HepG2 (cell line): Measurements from ENCODE around the gene RAD18. TPM values are rescaled to one million over a fixed set of nuclear protein-coding genes. Genes with fewer than 3 reads are reported as not detected.

Experiments
- ATAC-seq: fragments of 200-7000 bp; cut with Tn5 transposase; 3 replicates; pipeline ENCODE4 v1.9.1; 2020; ENCODE audit warnings: mild to moderate bottlenecking, moderate library complexity
- BruUV-seq: library from RNA; stranded (reverse); fragments of 400-500 nt; replicated peaks from 2 replicates; lab custom pipeline; 2021; lab: Mats Ljungman, UMichigan
- CTCF ChIA-PET: fragments of 300-600 bp; formaldehyde crosslinking; extraction: SDS; loops from one replicate; lab custom pipeline; 2021; ENCODE audit warnings: low total read pairs, inconsistent platforms, low intra/inter-chr PET ratio; lab: Yijun Ruan, JAX
- POLR2A ChIA-PET: fragments of 350-600 bp; sonication (Branson Sonifier 250); formaldehyde crosslinking; loops from one replicate; lab custom pipeline; 2020; ENCODE audit warnings: antibody characterized with exemption, inconsistent platforms; lab: Yijun Ruan, JAX
- DNase-seq: peaks from one replicate; pipeline ENCODE4 v3.0.0-alpha.2; 2015; ENCODE audit warnings: low spot score
- FAIRE-seq: peaks from 3 replicates; lab custom pipeline; 2011; peaks lifted over from hg19 to GRCh38; lab: Jason Lieb, UNC
- H2AFZ ChIP-seq: one replicate; pipeline ENCODE4 v1.6.1; 2011; ENCODE audit warnings: low read length, inconsistent platforms
- H3K27ac ChIP-seq: fragments of 300-600 bp; 3 replicates; pipeline ENCODE4 v1.8.0; 2011; ENCODE audit warnings: mixed run types, mild to moderate bottlenecking, mixed read lengths, low read length, inconsistent platforms; ENCODE audit not compliant: insufficient read depth; ENCODE audit errors: extremely low read length
- H3K27me3 ChIP-seq, 2 experiments: fragments of 200-600 bp in 1 of 2; 2 replicates in 1 of 2; 3 replicates in 1 of 2; pipeline versions ENCODE4 v1.6.0 to v1.8.0; 2011; ENCODE audit warnings: low read length in 2 of 2, mild to moderate bottlenecking in 2 of 2, moderate library complexity in 2 of 2, inconsistent platforms in 1 of 2; ENCODE audit not compliant: insufficient read depth in 2 of 2, control insufficient read depth in 1 of 2
- H3K36me3 ChIP-seq, 2 experiments: fragments of 200-600 bp in 1 of 2; replicated peaks in 1 of 2; 2 replicates in 1 of 2; 3 replicates in 1 of 2; pipeline versions ENCODE4 v1.5.1 to v1.8.0; 2011; ENCODE audit warnings: low read length in 2 of 2, inconsistent platforms in 1 of 2; ENCODE audit not compliant: insufficient read depth in 2 of 2, control insufficient read depth in 1 of 2
- H3K4me1 ChIP-seq: 2 replicates; pipeline ENCODE4 v1.5.1; 2012; ENCODE audit warnings: low read length, inconsistent platforms; ENCODE audit not compliant: insufficient read depth
- H3K4me2 ChIP-seq: 2 replicates; pipeline ENCODE4 v1.6.0; 2011; ENCODE audit warnings: low read depth, low read length, inconsistent platforms
- H3K4me3 ChIP-seq, 3 experiments: fragments of 200-600 bp in 1 of 3; sonication (generic), shearing (Covaris generic) in 1 of 3; replicated peaks in 1 of 3; 2 replicates each; pipeline ENCODE4 v1.5.1; 2011 to 2016; ENCODE audit warnings: low read length in 3 of 3, inconsistent platforms in 2 of 3, low read depth in 2 of 3, mild to moderate bottlenecking in 2 of 3, control low read depth in 1 of 3, mixed read lengths in 1 of 3; ENCODE audit not compliant: insufficient read depth in 1 of 3
- H3K79me2 ChIP-seq: one replicate; pipeline ENCODE4 v1.6.1; 2011; ENCODE audit warnings: low read length, inconsistent platforms; ENCODE audit not compliant: insufficient read depth
- H3K9ac ChIP-seq: 2 replicates; pipeline ENCODE4 v1.6.0; 2011; ENCODE audit warnings: mild to moderate bottlenecking, low read depth, low read length, inconsistent platforms; ENCODE audit not compliant: insufficient read depth
- H3K9me3 ChIP-seq: 2 replicates; pipeline ENCODE4 v1.5.1; 2012; ENCODE audit warnings: mild to moderate bottlenecking, low read length
- H4K20me1 ChIP-seq: 2 replicates; pipeline ENCODE4 v1.6.0; 2011; ENCODE audit warnings: inconsistent platforms, mild to moderate bottlenecking, low read length, moderate library complexity; ENCODE audit not compliant: insufficient read depth
- ARNT2 ChIP-seq: sonication (generic); formaldehyde crosslinking; IDR thresholded peaks from 2 replicates; pipeline ENCODE4 v1.8.0; 2022; ENCODE audit warnings: mild to moderate bottlenecking, low read depth, missing genetic modification reagents, moderate library complexity
- HMGXB3 ChIP-seq: sonication (generic); formaldehyde crosslinking; IDR thresholded peaks from 2 replicates; pipeline ENCODE4 v1.4.0; 2020; ENCODE audit warnings: missing genetic modification reagents, borderline replicate concordance
- PCBP2 ChIP-seq: fragments of 200-400 bp; formaldehyde crosslinking; optimal IDR thresholded peaks from 2 replicates; pipeline ENCODE3; 2018; ENCODE audit warnings: low read length, low read depth; ENCODE audit not compliant: poor library complexity, severe bottlenecking
- SIX1 ChIP-seq: sonication (generic); formaldehyde crosslinking; IDR thresholded peaks from 2 replicates; pipeline ENCODE4 v1.4.0; 2020; ENCODE audit warnings: missing genetic modification reagents, borderline replicate concordance
- THRA ChIP-seq: sonication (generic); formaldehyde crosslinking; IDR thresholded peaks from 2 replicates; pipeline ENCODE4 v1.4.0; 2020; ENCODE audit warnings: missing genetic modification reagents, borderline replicate concordance
- ZC3H4 ChIP-seq: sonication (generic); formaldehyde crosslinking; IDR thresholded peaks from 2 replicates; pipeline ENCODE4 v1.4.0; 2020; ENCODE audit warnings: missing genetic modification reagents, borderline replicate concordance
- ZNF234 ChIP-seq: sonication (generic); formaldehyde crosslinking; conservative IDR thresholded peaks from 2 replicates; pipeline ENCODE4 v1.5.1; 2020; ENCODE audit warnings: mild to moderate bottlenecking, missing genetic modification reagents
- ZNF333 ChIP-seq: sonication (generic); formaldehyde crosslinking; IDR thresholded peaks from 2 replicates; pipeline ENCODE4 v1.4.0; 2020; ENCODE audit warnings: mild to moderate bottlenecking, missing genetic modification reagents, borderline replicate concordance
- WGBS: methylation state at CpG from one replicate; pipeline ENCODE4 v1.1.6; 2017; ENCODE audit warnings: low lambda C conversion rate; 5-methylcytosine and 5-hydroxymethylcytosine counted together
- in situ Hi-C: cut with HindIII; loops from 2 replicates; pipeline ENCODE4 v1.10.0; 2017; ENCODE audit warnings: low pct_unique_long_range_greater_than_20kb; ENCODE audit not compliant: extremely low pct_ligation_motif_present
- intact Hi-C: fragments of 100-400 bp; cut with micrococcal nuclease; formaldehyde crosslinking; loops from one replicate; pipeline ENCODE4 v1.10.0; 2022; ENCODE audit not compliant: unreplicated experiment
- polyA plus RNA-seq, 8 experiments: library from polyadenylated mRNA; depleted of rRNA in 3 of 8; stranded (reverse) in 7 of 8; unstranded in 1 of 8; fragments of >200 nt; fragmentation: Illumina TruSeq in 4 of 8; extraction: Trizol in 4 of 8; gene quantifications; 2 replicates each; pipeline versions ENCODE4 v1.2.1 to v1.2.3, GENCODE V29; 2011 to 2016; ENCODE audit warnings: low read depth in 4 of 8, missing spikeins in 1 of 8, mixed read lengths in 1 of 8; ENCODE audit not compliant: insufficient read depth in 1 of 8
- total RNA-seq, 5 experiments: library from RNA; depleted of rRNA; stranded (reverse); fragments of >200 nt; fragmentation: Illumina TruSeq; extraction: Trizol; gene quantifications; 2 replicates each; pipeline ENCODE4 v1.2.3, GENCODE V29; 2016; ENCODE audit warnings: low read depth in 1 of 5
- TF ChIP-seq, protein P1 (sequence below): sonication (generic); formaldehyde crosslinking; IDR thresholded peaks from 2 replicates; pipeline ENCODE4 v1.4.0; 2020; ENCODE audit warnings: mild to moderate bottlenecking, missing genetic modification reagents
- TF ChIP-seq, protein P2 (sequence below): sonication (generic); formaldehyde crosslinking; IDR thresholded peaks from 2 replicates; pipeline ENCODE4 v1.4.0; 2020; ENCODE audit warnings: mild to moderate bottlenecking, missing genetic modification reagents, borderline replicate concordance

The RAD18 gene
- total and polyA plus RNA-seq, 2 of the 13 experiments (the other 11 are each of a cell fraction or from before 2014, with no cell fraction given), result 5.9 to 20.7 TPM

DNA sequence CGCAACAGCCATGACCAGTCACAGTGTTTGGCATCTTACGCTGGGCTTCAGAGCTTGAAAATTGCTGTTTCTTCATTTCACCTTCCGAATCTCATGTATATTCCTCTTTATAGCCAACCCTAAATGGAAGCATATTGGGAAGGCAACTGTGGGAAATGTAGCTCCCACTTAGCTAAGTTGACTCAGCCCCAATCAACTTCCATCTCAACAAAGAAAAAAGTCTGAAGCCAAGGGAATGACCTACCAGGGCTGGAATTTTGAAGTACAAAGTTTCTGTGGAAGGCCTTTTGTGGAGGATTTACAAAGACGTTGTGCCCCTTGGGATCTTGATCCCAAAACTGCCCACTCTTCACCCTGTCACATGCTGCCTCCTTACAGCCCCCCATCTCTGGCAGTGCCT is 108.6 kb downstream of the RAD18 start:
- in situ Hi-C loops, result no loop called here
- TF ChIP-seq ZC3H4 (CRISPR knock-in tag) (no peak), ZNF333 (CRISPR knock-in tag) (no peak), SIX1 (CRISPR knock-in tag) (no peak), PCBP2 (no peak), THRA (no peak), HMGXB3 (CRISPR knock-in tag) (no peak), ARNT2 (CRISPR knock-in tag) (no peak), ZNF234 (CRISPR knock-in tag) (no peak)
- TF ChIP-seq, protein P1, sequence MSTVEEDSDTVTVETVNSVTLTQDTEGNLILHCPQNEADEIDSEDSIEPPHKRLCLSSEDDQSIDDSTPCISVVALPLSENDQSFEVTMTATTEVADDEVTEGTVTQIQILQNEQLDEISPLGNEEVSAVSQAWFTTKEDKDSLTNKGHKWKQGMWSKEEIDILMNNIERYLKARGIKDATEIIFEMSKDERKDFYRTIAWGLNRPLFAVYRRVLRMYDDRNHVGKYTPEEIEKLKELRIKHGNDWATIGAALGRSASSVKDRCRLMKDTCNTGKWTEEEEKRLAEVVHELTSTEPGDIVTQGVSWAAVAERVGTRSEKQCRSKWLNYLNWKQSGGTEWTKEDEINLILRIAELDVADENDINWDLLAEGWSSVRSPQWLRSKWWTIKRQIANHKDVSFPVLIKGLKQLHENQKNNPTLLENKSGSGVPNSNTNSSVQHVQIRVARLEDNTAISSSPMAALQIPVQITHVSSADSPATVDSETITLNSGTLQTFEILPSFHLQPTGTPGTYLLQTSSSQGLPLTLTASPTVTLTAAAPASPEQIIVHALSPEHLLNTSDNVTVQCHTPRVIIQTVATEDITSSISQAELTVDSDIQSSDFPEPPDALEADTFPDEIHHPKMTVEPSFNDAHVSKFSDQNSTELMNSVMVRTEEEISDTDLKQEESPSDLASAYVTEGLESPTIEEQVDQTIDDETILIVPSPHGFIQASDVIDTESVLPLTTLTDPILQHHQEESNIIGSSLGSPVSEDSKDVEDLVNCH (CRISPR knock-in tag), result no peak
- TF ChIP-seq, protein P2, sequence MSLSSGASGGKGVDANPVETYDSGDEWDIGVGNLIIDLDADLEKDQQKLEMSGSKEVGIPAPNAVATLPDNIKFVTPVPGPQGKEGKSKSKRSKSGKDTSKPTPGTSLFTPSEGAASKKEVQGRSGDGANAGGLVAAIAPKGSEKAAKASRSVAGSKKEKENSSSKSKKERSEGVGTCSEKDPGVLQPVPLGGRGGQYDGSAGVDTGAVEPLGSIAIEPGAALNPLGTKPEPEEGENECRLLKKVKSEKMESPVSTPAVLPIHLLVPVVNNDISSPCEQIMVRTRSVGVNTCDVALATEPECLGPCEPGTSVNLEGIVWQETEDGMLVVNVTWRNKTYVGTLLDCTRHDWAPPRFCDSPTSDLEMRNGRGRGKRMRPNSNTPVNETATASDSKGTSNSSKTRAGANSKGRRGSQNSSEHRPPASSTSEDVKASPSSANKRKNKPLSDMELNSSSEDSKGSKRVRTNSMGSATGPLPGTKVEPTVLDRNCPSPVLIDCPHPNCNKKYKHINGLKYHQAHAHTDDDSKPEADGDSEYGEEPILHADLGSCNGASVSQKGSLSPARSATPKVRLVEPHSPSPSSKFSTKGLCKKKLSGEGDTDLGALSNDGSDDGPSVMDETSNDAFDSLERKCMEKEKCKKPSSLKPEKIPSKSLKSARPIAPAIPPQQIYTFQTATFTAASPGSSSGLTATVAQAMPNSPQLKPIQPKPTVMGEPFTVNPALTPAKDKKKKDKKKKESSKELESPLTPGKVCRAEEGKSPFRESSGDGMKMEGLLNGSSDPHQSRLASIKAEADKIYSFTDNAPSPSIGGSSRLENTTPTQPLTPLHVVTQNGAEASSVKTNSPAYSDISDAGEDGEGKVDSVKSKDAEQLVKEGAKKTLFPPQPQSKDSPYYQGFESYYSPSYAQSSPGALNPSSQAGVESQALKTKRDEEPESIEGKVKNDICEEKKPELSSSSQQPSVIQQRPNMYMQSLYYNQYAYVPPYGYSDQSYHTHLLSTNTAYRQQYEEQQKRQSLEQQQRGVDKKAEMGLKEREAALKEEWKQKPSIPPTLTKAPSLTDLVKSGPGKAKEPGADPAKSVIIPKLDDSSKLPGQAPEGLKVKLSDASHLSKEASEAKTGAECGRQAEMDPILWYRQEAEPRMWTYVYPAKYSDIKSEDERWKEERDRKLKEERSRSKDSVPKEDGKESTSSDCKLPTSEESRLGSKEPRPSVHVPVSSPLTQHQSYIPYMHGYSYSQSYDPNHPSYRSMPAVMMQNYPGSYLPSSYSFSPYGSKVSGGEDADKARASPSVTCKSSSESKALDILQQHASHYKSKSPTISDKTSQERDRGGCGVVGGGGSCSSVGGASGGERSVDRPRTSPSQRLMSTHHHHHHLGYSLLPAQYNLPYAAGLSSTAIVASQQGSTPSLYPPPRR (CRISPR knock-in tag), result no peak

More for the DNA sequence above, 108.6 kb downstream of the RAD18 start:
- H2AFZ ChIP-seq, result no peak overlapping the region
- no peaks in the 10 kb centered on the region for H3K9me3 ChIP-seq
- DNase-seq (no peak), FAIRE-seq (no peak), ATAC-seq (no peak)
- H3K4me3 ChIP-seq, result no peak overlapping the region
- intact Hi-C loops, result no loop called here
- ChIA-PET CTCF (no interaction called here), POLR2A (no interaction called here)
- no peaks in the 10 kb centered on the region for H3K4me1 ChIP-seq
- no peak overlapping the region for H3K4me2 ChIP-seq
- no peak overlapping the region for H3K27ac ChIP-seq
- no peak overlapping the region for H3K9ac ChIP-seq
- WGBS, result 99% methylated on average over 4 of the region's 4 CpGs
- H3K79me2 ChIP-seq, result no peaks in the 10 kb centered on the region
- H4K20me1 ChIP-seq, result no peaks in the 10 kb centered on the region
- no TSS peak for BruUV-seq
- H3K36me3 ChIP-seq, result no peaks in the 10 kb centered on the region
- no peaks in the 10 kb centered on the region for H3K27me3 ChIP-seq
